K562 (cell line): ENCODE measurements around the gene ANAPC16. TPM values are rescaled to one million over a fixed set of nuclear protein-coding genes. Genes with fewer than 3 reads are reported as not detected.
A peak's percentile ranks its signal among the peaks of the same experiment; 100 is the strongest.

ENCODE experiments used
- CBFA2T2 ChIP-seq: fragments of 450-650 bp; conservative IDR thresholded peaks from 2 replicates; pipeline ENCODE4 v1.6.1; 2017; ENCODE audit warnings: mild to moderate bottlenecking
- ELF2 ChIP-seq: fragments of 250-450 bp; sonication (Bioruptor Pico); IDR thresholded peaks from 2 replicates; pipeline ENCODE4 v1.5.0; 2021; ENCODE audit warnings: mild to moderate bottlenecking
- KDM4B ChIP-seq, 2 experiments: fragments of 450-650 bp in 1 of 2; sonication (generic) in 1 of 2; IDR thresholded peaks; 2 replicates each; pipeline ENCODE4 v1.6.1; 2016 to 2017; ENCODE audit warnings: borderline replicate concordance in 2 of 2, antibody characterized with exemption in 1 of 2, low read depth in 1 of 2, mild to moderate bottlenecking in 1 of 2
- L3MBTL2 ChIP-seq: fragments of 450-650 bp; IDR thresholded peaks from 2 replicates; pipeline ENCODE4 v1.6.1; 2016; ENCODE audit warnings: mild to moderate bottlenecking, moderate library complexity
- MAFF ChIP-seq: IDR thresholded peaks from 2 replicates; pipeline ENCODE4 v1.6.1; 2012; ENCODE audit warnings: low read length, improper control_type of control experiment
- NCOA1 ChIP-seq: fragments of 450-650 bp; IDR thresholded peaks from 2 replicates; pipeline ENCODE4 v1.6.1; 2016; ENCODE audit warnings: low read depth
- POLR2H ChIP-seq: IDR thresholded peaks from 2 replicates; pipeline ENCODE4 v1.6.1; 2016; ENCODE audit warnings: missing genetic modification characterization, low read depth, mild to moderate bottlenecking, control low read depth, missing compliant biosample characterization, moderate library complexity
- SMARCE1 ChIP-seq: fragments of 450-650 bp; IDR thresholded peaks from 2 replicates; pipeline ENCODE4 v1.7.1; 2016; ENCODE audit warnings: mild to moderate bottlenecking
- SP1 ChIP-seq: sonication (generic); formaldehyde crosslinking; IDR thresholded peaks from 2 replicates; pipeline ENCODE4 v1.8.1; 2022; ENCODE audit warnings: mild to moderate bottlenecking, missing genetic modification reagents
- STAT5B ChIP-seq: fragments of 250-450 bp; sonication (Bioruptor Pico); IDR thresholded peaks from 2 replicates; pipeline ENCODE4 v1.8.0; 2021; ENCODE audit warnings: mild to moderate bottlenecking, inconsistent platforms
- polyA plus RNA-seq, 8 experiments: library from polyadenylated mRNA; depleted of rRNA in 4 of 8; stranded (reverse) in 5 of 8; unstranded in 3 of 8; fragments of >200 nt; fragmentation: Nextera tagmentation in 2 of 8; fragmentation: Illumina TruSeq in 1 of 8; extraction: Ambion mirVana in 2 of 8; extraction: Trizol in 1 of 8; gene quantifications; 2 replicates each; pipeline versions ENCODE4 v1.2.1 to v1.2.3, GENCODE V29; 2011 to 2014; ENCODE audit warnings: inconsistent platforms in 1 of 8, missing spikeins in 1 of 8
- total RNA-seq, 7 experiments: library from RNA; depleted of rRNA in 6 of 7; stranded (reverse); fragments of >200 nt in 6 of 7; fragmentation: Illumina TruSeq in 2 of 7; extraction: Trizol in 2 of 7; gene quantifications; 2 replicates each; pipeline versions ENCODE4 v1.2.1 to v1.2.3, GENCODE V29; 2011 to 2021; ENCODE audit warnings: low replicate concordance in 1 of 7
- TF ChIP-seq, protein P1 (sequence below): fragments of 200-800 bp; sonication (Bioruptor generic); IDR thresholded peaks from 2 replicates; pipeline ENCODE4 v1.6.1; 2016; ENCODE audit warnings: missing genetic modification characterization, missing compliant biosample characterization
- TF ChIP-seq, protein P2 (sequence below): fragments of 450-650 bp; IDR thresholded peaks from 2 replicates; pipeline ENCODE4 v1.6.1; 2016; ENCODE audit warnings: mild to moderate bottlenecking, moderate library complexity

Gene ANAPC16
- total and polyA plus RNA-seq, 9 of the 15 experiments (the other 6 are each of a cell fraction or from before 2014, with no cell fraction given), result 42.6 to 208 (median 108) TPM

DNA sequence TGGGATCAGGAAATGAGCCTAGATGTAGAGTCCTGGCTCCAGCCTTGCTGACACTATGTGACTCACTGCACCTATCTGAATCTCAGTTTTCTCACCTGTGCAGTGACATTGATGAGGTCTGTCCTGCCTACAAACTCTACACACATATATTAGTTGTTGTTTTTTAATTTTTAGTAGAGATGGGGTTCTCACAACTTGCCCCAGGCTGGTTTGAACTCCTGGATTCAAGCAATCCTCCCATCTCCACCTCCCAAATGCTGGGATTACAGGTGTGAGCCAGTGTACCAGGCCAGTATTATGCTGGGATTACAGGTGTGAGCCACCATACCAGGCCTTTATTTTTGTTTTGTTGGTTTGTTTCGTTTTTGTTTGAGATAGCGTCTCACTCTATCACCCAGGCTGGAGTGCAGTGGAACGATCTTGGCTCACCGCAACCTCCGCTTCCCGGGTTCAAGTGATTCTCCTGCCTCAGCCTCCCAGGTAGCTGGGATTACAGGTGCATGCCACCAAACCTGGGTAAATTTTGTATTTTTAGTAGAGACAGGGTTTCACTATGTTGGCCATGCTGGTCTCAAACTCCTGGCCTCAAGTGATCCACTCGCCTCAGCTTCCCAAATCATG is 46.1 kb downstream of the ANAPC16 start (continued):
- TF ChIP-seq, protein P1, sequence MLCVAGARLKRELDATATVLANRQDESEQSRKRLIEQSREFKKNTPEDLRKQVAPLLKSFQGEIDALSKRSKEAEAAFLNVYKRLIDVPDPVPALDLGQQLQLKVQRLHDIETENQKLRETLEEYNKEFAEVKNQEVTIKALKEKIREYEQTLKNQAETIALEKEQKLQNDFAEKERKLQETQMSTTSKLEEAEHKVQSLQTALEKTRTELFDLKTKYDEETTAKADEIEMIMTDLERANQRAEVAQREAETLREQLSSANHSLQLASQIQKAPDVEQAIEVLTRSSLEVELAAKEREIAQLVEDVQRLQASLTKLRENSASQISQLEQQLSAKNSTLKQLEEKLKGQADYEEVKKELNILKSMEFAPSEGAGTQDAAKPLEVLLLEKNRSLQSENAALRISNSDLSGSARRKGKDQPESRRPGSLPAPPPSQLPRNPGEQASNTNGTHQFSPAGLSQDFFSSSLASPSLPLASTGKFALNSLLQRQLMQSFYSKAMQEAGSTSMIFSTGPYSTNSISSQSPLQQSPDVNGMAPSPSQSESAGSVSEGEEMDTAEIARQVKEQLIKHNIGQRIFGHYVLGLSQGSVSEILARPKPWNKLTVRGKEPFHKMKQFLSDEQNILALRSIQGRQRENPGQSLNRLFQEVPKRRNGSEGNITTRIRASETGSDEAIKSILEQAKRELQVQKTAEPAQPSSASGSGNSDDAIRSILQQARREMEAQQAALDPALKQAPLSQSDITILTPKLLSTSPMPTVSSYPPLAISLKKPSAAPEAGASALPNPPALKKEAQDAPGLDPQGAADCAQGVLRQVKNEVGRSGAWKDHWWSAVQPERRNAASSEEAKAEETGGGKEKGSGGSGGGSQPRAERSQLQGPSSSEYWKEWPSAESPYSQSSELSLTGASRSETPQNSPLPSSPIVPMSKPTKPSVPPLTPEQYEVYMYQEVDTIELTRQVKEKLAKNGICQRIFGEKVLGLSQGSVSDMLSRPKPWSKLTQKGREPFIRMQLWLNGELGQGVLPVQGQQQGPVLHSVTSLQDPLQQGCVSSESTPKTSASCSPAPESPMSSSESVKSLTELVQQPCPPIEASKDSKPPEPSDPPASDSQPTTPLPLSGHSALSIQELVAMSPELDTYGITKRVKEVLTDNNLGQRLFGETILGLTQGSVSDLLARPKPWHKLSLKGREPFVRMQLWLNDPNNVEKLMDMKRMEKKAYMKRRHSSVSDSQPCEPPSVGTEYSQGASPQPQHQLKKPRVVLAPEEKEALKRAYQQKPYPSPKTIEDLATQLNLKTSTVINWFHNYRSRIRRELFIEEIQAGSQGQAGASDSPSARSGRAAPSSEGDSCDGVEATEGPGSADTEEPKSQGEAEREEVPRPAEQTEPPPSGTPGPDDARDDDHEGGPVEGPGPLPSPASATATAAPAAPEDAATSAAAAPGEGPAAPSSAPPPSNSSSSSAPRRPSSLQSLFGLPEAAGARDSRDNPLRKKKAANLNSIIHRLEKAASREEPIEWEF, result no peak
- no peak for TF ChIP-seq CBFA2T2
- TF ChIP-seq KDM4B (IDR thresholded peaks at IDR 0.05; ENCODE audit: borderline replicate concordance in 2 of 2, low read depth in 1 of 2), result no peak
- no peak for TF ChIP-seq SP1 (CRISPR knock-in tag)
- TF ChIP-seq SMARCE1, result peak; percentile 9; the same call in 1 of the 2 replicates
- TF ChIP-seq ELF2 (CRISPR knock-in tag), result no peak
- TF ChIP-seq POLR2H (tag), result no peak
- TF ChIP-seq NCOA1, result no peak
- no peak for TF ChIP-seq MAFF
- no peak for TF ChIP-seq STAT5B (CRISPR knock-in tag)
- TF ChIP-seq, protein P2, sequence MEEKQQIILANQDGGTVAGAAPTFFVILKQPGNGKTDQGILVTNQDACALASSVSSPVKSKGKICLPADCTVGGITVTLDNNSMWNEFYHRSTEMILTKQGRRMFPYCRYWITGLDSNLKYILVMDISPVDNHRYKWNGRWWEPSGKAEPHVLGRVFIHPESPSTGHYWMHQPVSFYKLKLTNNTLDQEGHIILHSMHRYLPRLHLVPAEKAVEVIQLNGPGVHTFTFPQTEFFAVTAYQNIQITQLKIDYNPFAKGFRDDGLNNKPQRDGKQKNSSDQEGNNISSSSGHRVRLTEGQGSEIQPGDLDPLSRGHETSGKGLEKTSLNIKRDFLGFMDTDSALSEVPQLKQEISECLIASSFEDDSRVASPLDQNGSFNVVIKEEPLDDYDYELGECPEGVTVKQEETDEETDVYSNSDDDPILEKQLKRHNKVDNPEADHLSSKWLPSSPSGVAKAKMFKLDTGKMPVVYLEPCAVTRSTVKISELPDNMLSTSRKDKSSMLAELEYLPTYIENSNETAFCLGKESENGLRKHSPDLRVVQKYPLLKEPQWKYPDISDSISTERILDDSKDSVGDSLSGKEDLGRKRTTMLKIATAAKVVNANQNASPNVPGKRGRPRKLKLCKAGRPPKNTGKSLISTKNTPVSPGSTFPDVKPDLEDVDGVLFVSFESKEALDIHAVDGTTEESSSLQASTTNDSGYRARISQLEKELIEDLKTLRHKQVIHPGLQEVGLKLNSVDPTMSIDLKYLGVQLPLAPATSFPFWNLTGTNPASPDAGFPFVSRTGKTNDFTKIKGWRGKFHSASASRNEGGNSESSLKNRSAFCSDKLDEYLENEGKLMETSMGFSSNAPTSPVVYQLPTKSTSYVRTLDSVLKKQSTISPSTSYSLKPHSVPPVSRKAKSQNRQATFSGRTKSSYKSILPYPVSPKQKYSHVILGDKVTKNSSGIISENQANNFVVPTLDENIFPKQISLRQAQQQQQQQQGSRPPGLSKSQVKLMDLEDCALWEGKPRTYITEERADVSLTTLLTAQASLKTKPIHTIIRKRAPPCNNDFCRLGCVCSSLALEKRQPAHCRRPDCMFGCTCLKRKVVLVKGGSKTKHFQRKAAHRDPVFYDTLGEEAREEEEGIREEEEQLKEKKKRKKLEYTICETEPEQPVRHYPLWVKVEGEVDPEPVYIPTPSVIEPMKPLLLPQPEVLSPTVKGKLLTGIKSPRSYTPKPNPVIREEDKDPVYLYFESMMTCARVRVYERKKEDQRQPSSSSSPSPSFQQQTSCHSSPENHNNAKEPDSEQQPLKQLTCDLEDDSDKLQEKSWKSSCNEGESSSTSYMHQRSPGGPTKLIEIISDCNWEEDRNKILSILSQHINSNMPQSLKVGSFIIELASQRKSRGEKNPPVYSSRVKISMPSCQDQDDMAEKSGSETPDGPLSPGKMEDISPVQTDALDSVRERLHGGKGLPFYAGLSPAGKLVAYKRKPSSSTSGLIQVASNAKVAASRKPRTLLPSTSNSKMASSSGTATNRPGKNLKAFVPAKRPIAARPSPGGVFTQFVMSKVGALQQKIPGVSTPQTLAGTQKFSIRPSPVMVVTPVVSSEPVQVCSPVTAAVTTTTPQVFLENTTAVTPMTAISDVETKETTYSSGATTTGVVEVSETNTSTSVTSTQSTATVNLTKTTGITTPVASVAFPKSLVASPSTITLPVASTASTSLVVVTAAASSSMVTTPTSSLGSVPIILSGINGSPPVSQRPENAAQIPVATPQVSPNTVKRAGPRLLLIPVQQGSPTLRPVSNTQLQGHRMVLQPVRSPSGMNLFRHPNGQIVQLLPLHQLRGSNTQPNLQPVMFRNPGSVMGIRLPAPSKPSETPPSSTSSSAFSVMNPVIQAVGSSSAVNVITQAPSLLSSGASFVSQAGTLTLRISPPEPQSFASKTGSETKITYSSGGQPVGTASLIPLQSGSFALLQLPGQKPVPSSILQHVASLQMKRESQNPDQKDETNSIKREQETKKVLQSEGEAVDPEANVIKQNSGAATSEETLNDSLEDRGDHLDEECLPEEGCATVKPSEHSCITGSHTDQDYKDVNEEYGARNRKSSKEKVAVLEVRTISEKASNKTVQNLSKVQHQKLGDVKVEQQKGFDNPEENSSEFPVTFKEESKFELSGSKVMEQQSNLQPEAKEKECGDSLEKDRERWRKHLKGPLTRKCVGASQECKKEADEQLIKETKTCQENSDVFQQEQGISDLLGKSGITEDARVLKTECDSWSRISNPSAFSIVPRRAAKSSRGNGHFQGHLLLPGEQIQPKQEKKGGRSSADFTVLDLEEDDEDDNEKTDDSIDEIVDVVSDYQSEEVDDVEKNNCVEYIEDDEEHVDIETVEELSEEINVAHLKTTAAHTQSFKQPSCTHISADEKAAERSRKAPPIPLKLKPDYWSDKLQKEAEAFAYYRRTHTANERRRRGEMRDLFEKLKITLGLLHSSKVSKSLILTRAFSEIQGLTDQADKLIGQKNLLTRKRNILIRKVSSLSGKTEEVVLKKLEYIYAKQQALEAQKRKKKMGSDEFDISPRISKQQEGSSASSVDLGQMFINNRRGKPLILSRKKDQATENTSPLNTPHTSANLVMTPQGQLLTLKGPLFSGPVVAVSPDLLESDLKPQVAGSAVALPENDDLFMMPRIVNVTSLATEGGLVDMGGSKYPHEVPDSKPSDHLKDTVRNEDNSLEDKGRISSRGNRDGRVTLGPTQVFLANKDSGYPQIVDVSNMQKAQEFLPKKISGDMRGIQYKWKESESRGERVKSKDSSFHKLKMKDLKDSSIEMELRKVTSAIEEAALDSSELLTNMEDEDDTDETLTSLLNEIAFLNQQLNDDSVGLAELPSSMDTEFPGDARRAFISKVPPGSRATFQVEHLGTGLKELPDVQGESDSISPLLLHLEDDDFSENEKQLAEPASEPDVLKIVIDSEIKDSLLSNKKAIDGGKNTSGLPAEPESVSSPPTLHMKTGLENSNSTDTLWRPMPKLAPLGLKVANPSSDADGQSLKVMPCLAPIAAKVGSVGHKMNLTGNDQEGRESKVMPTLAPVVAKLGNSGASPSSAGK, result 0 out of 2 replicates have a peak, but pooled peaks have one; percentile 29
- TF ChIP-seq L3MBTL2, result 0 out of 2 replicates have a peak, but pooled peaks have one; percentile 36
